KOPT-K1 (cell line): ENCODE data around the gene KIAA0232.
A peak's percentile ranks its signal among the peaks of the same experiment; 100 is the strongest.

ENCODE experiments used
- H3K27ac ChIP-seq: fragments of 200-600 bp; sonication (generic); 2 replicates; pipeline ENCODE4 v1.5.1; 2016; ENCODE audit warnings: antibody characterized with exemption, mild to moderate bottlenecking, low read depth, low read length; ENCODE audit not compliant: poor library complexity, severe bottlenecking
- H3K36me3 ChIP-seq: fragments of 200-600 bp; sonication (generic); 2 replicates; pipeline ENCODE4 v1.5.1; 2017; ENCODE audit warnings: antibody characterized with exemption, mild to moderate bottlenecking, low read length, moderate library complexity; ENCODE audit not compliant: insufficient read depth
- H3K9me3 ChIP-seq: fragments of 200-600 bp; sonication (generic); 2 replicates; pipeline ENCODE4 v1.5.1; 2017; ENCODE audit warnings: antibody characterized with exemption, low read length, mild to moderate bottlenecking; ENCODE audit not compliant: insufficient read depth, poor library complexity, severe bottlenecking

Gene KIAA0232, protein sequence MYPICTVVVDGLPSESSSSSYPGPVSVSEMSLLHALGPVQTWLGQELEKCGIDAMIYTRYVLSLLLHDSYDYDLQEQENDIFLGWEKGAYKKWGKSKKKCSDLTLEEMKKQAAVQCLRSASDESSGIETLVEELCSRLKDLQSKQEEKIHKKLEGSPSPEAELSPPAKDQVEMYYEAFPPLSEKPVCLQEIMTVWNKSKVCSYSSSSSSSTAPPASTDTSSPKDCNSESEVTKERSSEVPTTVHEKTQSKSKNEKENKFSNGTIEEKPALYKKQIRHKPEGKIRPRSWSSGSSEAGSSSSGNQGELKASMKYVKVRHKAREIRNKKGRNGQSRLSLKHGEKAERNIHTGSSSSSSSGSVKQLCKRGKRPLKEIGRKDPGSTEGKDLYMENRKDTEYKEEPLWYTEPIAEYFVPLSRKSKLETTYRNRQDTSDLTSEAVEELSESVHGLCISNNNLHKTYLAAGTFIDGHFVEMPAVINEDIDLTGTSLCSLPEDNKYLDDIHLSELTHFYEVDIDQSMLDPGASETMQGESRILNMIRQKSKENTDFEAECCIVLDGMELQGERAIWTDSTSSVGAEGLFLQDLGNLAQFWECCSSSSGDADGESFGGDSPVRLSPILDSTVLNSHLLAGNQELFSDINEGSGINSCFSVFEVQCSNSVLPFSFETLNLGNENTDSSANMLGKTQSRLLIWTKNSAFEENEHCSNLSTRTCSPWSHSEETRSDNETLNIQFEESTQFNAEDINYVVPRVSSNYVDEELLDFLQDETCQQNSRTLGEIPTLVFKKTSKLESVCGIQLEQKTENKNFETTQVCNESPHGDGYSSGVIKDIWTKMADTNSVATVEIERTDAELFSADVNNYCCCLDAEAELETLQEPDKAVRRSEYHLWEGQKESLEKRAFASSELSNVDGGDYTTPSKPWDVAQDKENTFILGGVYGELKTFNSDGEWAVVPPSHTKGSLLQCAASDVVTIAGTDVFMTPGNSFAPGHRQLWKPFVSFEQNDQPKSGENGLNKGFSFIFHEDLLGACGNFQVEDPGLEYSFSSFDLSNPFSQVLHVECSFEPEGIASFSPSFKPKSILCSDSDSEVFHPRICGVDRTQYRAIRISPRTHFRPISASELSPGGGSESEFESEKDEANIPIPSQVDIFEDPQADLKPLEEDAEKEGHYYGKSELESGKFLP (N-terminal part only)

DNA sequence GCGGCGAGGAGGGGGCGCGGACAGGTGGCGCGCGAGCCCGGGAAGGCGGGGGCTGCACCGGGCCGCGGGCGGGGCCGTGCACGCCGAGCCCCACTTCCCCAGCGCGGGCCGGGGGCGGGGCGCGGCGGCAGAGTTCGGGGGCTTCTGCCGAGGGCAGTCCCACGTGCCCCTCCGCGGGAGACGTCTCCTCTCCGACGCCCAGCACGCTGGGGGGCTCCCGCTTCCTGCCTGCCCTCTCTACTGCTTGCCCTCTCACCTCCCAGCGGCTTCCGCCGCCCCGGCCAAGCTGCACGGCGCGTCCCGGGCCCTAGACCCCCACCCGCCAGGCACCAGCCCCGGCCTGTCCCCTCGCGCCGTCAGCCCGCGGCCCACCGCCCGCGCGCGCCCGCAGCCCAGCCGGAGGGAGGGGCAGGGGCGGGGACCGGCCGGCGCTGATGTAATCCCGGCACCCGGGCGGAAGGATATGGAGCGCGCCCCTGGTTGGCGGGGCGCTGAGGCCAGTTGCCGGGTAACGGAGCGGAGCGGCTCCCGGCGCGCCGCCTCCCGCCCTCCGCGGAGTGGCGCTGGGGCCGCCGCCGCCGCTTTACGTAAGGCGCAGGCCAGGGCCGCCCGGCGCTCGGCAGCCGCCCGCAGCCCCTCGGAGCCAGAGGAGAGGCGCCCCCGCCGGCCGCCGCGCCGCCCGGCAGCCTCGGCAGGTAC, at the start of gene KIAA0232:
TSS of gene KIAA0232 (plus strand) at position 581 of the 699 bp plus-strand sequence. CDS start 41,727 bp downstream, outside the sequence.
- Histone ChIP-seq H3K27ac (peak within 1 kb of the TSS; percentile 94), H3K36me3 (peaks cover 22% of the 10 kb centered on the region), H3K9me3 (no peaks in the 10 kb centered on the region)

DNA sequence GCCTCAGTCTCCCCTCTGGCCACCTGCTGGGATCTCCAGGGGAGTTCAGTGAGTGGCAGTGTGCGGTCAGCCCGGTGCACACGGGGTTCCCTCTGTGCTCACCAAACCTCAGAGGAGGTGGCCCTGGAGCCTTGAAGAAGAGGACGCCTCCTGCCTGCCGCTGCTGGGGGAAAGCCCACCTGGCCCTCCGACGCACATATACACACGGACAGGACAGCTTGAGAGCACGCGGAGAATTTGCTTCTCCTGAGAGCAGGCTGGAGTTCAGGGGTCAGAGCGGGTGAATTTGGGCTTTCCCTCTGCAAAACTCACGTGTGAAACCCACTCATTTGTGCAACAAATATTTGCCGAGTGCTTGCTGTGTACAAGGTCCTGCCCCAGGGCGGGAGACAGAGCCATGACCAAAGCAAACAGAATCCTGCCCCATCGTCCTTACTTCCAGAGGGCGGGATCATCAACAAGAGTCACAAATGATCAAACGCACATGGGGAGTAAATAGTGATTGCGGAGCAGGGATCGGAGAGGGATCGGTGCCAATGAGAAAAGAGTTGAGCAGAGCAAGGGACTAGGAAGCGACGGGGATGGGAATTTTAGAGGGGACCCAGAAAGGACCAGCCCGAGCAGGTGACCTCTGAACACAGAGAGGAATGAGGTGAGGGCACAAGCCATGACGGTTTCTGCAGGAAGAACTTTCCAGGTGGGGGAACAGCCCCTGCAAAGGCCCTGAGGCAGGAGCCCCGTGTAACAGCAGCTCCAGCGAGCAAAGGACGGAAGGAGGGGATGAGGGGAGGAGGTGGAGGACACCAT, 49.0 kb upstream of the KIAA0232 start:
- H3K27ac ChIP-seq: no peak overlapping the region
- no peaks in the 10 kb centered on the region for H3K9me3 ChIP-seq

DNA sequence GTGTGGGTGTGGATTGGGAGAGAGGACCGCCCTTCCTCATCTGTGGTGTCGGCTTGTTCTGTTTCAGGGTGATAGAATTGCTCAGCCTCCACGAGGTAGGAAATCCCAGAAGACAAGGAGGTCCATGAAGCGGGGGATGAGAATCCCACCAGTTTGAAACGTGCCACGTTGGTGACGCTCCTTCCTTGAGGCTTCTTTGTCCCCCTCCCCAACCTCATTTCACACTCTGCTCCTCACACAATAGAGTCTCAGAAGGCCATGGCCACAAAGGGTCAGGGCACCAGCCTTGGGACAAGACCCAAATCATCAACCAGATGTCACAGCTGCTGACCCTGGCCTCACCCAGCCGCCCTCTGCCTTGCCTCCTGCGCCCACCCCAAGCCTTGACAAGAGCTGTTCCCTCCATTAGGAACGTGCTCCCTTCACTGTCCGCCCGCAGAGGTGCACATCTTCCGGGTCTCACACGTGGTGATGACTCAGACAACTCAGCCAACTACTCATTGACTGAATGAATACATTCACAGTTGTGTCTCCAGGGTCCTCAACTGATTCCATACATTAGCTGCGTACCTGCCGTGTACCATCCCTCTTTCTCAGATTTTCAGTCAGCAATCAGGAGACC, 48.3 kb upstream of the KIAA0232 start:
- H3K9me3 ChIP-seq: no peaks in the 10 kb centered on the region
- no peaks in the 10 kb centered on the region for H3K36me3 ChIP-seq
- no peak overlapping the region for H3K27ac ChIP-seq

More for the DNA sequence above, 49.0 kb upstream of the KIAA0232 start:
- H3K36me3 ChIP-seq: no peaks in the 10 kb centered on the region

DNA sequence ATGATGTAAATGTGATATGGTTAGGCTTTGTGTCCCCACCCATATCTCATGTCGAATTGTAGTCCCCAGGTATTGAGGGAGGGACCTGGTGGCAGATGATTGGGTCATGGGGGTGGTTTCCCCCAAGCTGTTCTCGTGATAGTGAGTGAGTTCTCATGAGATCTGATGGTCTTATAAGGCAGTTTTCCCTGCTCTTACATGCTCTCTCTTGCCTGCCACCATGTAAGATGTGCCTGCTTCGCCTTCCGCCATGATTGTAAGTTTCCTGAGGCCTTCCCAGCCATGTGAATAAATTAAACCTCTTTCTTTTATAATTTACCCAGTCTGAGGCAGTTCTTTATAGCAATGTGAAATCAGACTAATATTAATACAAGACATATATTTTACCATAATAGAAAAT, 42.6 kb upstream of the KIAA0232 start:
- Histone ChIP-seq H3K9me3 (peaks cover 10% of the 10 kb centered on the region), H3K27ac (no peak overlapping the region), H3K36me3 (no peaks in the 10 kb centered on the region)

DNA sequence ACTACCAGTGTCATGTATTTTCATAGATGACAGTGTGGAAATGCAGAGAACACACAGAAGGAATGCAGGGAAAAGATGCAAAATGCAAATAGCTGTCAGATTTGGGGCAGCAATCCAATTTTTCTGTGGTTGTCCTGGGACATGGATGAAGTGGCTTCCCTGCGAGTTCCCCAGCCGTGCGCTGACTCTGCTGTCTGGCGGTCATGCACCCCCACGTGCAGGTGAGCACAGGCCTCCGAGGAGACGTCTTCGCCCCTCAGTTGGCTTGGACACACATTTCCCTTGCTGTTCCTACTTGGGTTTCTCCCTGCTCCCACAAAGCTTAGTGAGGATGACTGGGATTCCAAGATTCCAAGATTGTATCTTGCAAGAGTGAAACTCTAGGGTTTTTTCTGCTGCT, 42.2 kb upstream of the KIAA0232 start:
- peaks cover 10% of the 10 kb centered on the region for H3K9me3 ChIP-seq
- no peaks in the 10 kb centered on the region for H3K36me3 ChIP-seq
- H3K27ac ChIP-seq: no peak overlapping the region

DNA sequence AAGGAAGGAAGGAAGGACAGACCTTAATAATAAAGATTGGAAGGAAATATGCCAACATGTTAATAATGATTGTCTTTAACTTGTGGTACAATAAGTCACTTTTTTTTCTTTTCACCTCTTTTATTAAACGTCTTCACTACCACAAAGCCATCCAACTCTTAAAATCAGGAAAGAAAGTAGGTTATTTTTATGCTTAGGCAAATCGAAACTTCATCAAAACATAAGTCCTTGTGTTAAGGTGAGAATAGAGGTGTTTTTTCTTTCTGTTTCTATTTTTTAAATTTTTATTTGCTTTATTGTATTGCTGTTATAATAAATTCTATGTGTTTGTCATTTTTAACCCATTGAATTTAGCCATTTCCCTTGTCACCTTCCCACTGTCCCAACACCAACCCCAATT, 40.0 kb upstream of the KIAA0232 start:
- Histone ChIP-seq H3K27ac (no peak overlapping the region), H3K9me3 (peaks cover 10% of the 10 kb centered on the region), H3K36me3 (no peaks in the 10 kb centered on the region)

DNA sequence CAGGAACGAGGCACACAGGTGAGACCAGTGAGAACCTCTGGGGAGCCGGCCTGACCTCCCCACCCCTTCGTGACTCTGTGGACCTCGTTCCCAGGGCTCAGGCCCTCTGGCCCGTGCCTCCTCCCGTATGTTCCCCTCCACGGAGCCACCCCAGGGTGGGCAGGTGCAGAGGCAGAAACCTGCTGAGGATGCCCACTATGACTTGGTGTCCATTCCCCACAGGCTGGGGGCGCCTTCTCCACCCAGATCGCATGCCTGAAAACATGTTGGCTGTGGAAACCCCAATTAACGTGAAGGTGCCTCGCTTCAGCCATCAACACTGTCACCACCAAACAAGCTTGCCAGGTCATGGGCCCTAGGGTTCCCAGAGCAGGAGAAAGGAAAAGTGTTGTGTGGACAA, 39.5 kb upstream of the KIAA0232 start:
- peaks cover 10% of the 10 kb centered on the region for H3K9me3 ChIP-seq
- no peak overlapping the region for H3K27ac ChIP-seq
- no peaks in the 10 kb centered on the region for H3K36me3 ChIP-seq

DNA sequence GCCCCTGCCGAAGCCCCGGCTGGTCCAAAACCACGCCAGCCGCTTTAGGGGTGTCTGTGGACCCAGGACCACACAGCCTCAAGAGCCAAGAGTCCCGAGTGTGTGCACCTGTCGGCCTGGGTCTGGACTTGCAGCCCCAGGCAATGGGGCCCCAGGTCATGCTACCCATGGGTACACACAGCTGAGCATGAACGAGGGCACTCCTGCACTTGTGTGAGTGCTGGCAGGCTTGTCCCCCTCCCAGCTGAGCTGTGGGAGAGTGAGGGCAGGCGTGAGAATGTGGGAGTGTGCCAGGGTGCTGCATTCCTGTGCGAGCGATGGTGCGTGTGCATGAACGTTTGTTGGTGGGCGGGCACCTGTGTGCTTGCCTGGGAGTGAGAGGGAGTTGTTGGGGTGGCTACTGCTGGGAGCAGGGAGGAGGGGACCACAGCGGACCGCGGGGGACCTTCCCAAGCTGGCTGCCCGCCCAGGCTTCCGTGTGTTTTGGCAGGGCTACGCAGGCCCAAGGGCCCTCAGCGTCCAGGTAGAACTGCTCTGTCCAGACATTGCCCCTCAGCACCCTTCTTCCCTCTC, 35.7 kb upstream of the KIAA0232 start:
- no peaks in the 10 kb centered on the region for H3K36me3 ChIP-seq
- H3K27ac ChIP-seq: no peak overlapping the region
- no peaks in the 10 kb centered on the region for H3K9me3 ChIP-seq

DNA sequence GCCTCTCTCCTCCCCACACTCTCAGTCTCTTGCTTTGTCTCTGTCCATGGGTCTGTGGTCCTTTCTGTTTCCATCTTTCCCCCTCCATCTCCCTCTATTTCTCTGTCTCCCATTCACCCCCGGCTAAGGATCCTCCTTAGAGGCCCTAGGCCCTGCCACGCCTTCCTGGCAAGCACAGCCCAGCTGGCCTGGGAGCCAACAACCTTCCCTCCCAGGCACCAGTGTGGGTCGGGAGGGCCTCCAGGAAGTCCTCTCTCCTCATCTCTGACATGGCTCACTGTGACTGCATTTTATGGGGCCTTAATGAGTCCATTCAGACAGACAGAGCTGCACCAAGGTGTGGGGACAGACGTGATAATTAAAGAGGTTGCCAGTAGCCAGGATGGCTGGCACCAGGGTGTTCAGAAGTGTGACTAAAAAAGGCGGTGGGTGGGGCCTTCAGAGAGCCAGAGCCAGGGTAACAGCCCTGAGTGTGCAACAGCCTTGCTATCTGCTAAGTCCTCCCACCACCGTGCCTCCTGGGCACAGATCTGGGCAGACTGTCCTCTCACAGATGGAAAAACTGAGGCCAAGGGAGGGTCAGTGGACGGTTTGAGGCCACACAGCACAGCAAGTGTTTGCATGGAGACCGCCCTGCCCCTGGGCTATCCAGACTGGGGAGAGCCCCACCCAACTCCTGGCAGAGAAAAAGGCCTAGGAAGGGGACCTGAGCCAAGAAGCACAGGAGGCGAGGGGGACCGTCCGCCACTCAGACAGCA, 35.1 kb upstream of the KIAA0232 start:
- Histone ChIP-seq H3K27ac (no peak overlapping the region), H3K9me3 (no peaks in the 10 kb centered on the region), H3K36me3 (no peaks in the 10 kb centered on the region)

DNA sequence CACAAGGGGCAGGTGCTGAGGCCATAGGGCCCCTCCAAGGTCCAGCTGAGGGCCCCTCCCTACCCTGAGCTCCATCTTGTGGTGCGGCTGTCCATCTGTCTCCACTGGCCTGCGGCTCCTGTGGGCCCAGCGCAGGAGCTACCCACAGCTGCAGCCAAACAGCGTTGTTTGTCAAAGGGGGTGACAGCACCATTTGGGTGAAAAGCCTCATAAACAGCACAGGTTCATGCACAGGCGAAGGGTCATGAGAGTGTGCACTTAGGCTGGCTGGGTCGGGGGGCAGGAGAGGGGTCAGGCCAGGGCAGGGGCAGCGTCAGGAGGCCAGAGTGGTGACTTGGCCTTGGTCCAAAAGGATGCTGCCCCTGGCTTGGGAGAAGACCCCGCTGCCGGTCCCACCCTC, 34.2 kb upstream of the KIAA0232 start:
- Histone ChIP-seq H3K27ac (no peak overlapping the region), H3K9me3 (no peaks in the 10 kb centered on the region), H3K36me3 (no peaks in the 10 kb centered on the region)

DNA sequence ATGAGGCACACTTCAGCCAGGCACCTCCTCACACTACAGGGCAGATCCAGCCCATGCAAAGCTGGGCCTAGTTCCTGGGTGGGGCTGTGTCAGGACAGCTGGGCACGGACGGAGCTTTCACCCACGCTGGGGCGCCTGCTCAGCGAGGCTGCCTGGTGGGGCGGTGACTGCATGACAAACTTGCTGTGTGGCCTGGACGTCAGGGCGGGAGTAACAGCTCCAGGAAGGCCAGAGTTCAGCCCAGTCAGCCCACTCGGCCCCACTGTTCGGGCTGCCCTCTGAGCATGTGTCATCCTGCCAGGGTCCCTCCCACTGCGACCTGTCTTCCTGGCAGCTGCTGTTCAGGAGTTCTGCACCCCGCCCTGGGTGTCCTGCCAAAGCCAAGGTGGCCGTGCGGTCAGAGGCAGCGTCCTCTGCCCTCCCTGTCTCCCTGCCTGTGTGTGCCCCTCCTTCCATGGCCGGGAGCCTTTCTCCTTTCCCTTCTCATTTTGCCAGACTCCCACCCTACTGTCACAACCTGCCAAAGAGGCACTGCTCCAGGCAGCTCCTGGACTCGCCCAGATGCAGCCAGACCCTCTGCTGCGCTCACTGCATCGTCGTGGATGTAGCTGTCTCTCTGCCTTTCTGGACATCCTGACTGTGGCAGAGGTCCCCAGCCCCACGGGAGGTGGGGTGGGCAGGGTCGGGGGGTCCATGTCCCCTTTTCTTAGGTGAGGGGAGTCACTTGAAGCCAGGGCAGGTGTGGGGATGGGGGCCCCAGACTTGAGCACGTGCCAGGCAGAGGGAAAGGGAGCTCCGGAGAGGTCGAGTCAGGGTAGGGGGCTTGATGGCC, 33.0 kb upstream of the KIAA0232 start:
- H3K9me3 ChIP-seq: no peaks in the 10 kb centered on the region
- H3K27ac ChIP-seq: no peak overlapping the region
- no peaks in the 10 kb centered on the region for H3K36me3 ChIP-seq
